Caki2 (cell line): ENCODE measurements around the gene DRICH1. TPM values are rescaled to one million over a fixed set of nuclear protein-coding genes. Genes with fewer than 3 reads are reported as not detected.
"Not testable (repeated sequence)": the region's sequence is repeated elsewhere in the genome, so short reads cannot be mapped to it uniquely, and the experiment has no call there.

ENCODE experiments used
- DNase-seq: peaks from one replicate; pipeline ENCODE4 v3.0.0-alpha.2; 2015; ENCODE audit warnings: low read depth
- in situ Hi-C: cut with HindIII; loops from 2 replicates; pipeline ENCODE4 v1.10.0; 2016; ENCODE audit warnings: low sequenced_read_pairs, low pct_unique_long_range_greater_than_20kb, mixed read lengths
- total RNA-seq: library from RNA; depleted of rRNA; stranded (reverse); fragments of >200 nt; shearing (Covaris generic); gene quantifications from 2 replicates; pipeline ENCODE4 v1.2.3, GENCODE V29; 2014; ENCODE audit warnings: low replicate concordance

Gene DRICH1
- total RNA-seq, 1 experiment from 2014 or later = not detected

DNA sequence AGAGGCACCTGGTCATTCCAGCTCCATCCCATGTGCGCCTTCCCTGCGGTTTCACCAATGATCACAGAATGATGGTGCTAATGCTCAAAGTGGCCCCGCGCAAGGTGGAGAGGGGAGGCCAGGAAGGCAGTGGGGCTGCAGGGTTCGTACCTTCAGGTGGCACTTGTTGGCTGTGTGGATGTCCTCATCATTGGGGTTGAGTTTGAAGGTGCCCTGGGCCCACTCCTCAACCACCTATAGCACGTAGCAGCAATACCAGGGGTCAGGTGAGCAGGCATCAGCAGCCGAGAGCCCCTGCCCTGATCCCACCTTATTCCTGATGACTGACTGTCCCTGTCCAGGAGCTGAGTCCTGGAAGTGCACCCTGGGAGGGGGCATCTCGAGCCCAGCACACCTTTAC is 20.6 kb upstream of the DRICH1 start:
- no peak for DNase-seq
- in situ Hi-C loops = no loop called here

DNA sequence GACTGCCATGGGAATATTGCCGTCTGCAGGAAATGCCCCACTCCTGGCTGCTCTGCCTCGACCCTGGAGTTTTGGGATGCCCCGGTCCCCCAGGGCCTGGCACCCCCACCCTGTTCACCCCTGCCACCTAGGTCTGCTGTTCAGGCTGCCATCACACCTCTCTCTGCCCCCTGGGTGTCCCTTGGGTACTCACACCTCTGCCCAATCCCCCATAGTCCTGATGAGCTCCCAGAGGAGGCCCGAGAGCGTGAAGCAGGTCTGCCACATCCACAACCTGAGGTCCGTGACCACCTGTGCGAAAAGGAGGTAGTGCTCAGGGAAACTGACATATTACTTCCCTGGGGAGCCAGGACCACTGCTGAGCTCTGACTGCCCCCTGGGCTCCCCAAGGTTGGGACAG is 20.2 kb upstream of the DRICH1 start:
- no peak for DNase-seq
- in situ Hi-C loops = no loop called here

- no peak for DNase-seq
- in situ Hi-C loops = no loop called here
Observed at GRCh38 chr22:23651676-23652075, 19.6 kb upstream of the DRICH1 start.

- in situ Hi-C loops = no loop called here
Observed at GRCh38 chr22:23649071-23649501, 17.0 kb upstream of the DRICH1 start.

GRCh38 chr22:23646526-23646925 is 14.4 kb upstream of the DRICH1 start:
- in situ Hi-C loops = not testable (repeated sequence)

More at GRCh38 chr22:23649071-23649501, 17.0 kb upstream of the DRICH1 start:
- no peak for DNase-seq

GRCh38 chr22:23640206-23640605 is 8.1 kb upstream of the DRICH1 start:
- DNase-seq, in situ Hi-C loops: not testable (repeated sequence)

More at GRCh38 chr22:23646526-23646925, 14.4 kb upstream of the DRICH1 start:
- not testable (repeated sequence) for DNase-seq

GRCh38 chr22:23639661-23640060 is 7.5 kb upstream of the DRICH1 start:
- in situ Hi-C loops = no loop called here
- no peak for DNase-seq

DNA sequence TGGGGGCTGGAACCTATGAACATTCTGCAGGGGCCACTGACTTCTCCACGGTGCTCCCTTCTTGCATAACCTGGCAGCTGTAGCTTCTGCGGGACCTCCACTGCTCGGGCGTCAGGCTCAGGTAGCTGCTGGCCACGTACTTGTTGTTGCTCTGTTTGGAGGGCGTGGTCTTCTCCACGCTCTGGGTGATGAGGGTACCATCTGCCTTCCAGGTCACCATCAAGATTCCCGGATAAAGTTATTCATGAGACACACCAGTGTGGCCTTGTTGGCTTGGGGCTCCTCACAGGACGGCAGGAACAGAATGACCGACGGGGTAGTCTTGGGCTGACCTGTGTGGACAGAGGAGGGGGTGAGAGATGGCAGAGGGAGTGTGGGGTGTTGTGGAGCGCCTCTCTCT is 6.5 kb upstream of the DRICH1 start:
- in situ Hi-C loops = no loop called here
- DNase-seq = no peak

GRCh38 chr22:23635291-23635690 is 3.2 kb upstream of the DRICH1 start:
- in situ Hi-C loops, DNase-seq: not testable (repeated sequence)

DNA sequence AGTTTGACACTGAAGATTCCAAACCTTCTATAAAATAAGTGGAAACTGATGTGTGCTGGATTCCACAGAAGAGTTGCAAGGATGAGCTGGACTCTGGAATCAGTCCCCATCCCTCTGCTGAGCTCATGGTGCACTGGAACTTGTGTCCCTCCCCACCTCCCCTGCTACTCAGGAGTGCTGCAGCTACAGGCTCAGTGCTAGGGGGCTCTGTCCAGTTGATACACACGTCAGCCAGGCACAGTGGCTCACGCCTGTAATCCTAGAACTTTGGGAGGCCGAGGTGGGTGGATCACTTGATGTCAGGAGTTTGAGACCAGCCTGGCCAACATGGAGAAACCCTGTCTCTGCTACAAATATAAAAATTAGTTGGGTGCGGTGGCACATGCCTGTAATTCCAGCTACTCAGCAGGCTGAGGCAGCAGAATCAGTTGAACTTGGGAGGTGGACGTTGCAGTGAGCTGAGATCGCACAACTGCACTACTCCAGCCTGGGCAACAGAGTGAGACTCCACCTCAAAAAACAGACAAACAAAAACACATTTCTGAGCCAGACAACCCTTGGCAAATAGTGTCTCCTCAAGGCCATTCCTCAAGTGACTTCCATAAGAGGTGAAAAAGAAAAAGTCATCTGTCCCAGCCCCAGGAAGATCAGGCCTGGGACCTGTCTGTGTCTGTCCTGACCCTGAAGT is 3.9 kb downstream of the DRICH1 start:
- DNase-seq, in situ Hi-C loops: not testable (repeated sequence)

GRCh38 chr22:23627401-23628055 is 4.6 kb downstream of the DRICH1 start:
- in situ Hi-C loops, DNase-seq: not testable (repeated sequence)

GRCh38 chr22:23626286-23626975 is 5.7 kb downstream of the DRICH1 start:
- DNase-seq = no peak
- in situ Hi-C loops = no loop called here

DNA sequence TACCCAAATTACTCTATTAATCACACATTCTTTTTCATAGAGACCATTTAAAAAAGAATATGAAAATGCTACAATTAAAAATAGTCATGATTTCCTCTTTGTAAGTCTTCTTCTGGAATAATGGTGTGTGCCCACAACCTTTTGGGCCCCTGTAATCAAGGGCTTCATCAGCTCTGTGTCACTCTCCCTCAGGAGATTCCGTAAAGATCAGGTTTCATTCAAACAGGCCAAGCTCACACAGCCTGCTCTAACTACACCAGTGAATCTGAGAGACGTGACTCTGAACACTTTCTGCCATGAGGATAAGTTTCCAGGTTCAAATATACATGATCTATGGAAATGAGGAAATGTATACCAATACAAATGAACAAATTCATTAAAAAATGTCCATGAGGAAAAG is 9.5 kb downstream of the DRICH1 start:
- in situ Hi-C loops = no loop called here
- no peak for DNase-seq

GRCh38 chr22:23621916-23622315 is 10.2 kb downstream of the DRICH1 start:
- in situ Hi-C loops, DNase-seq: not testable (repeated sequence)

DNA sequence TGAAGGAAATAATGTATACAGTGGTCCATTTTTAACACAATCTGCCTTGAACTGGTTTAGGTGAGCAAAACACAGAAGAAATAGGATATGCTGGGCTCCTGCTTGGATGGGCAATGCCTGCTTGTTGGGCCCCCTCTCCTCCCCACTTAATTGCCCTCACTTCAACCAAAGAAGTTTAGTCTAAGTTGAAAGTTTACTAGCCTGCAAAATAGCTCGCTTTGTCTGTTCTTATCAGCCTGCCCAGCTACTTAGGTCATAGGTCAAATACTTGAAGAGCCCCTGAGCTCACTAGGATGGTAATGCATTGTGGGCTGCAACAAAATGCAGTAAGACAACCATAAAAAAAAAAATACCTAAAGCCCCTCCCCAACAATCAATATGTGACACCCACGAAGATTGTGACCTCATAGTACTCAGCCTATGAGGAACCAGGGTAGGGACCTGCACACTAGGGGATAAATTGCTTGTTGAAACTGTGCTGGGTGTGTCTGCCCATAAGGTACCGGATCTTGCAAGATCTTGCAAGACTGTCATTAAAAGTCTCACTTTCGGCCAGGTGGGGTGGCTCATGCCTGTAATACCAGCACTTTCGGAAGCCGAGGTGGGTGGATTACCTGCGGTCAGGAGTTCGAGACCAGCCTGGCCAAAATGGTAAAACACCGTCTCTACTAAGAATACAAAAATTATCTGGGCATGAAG is 10.9 kb downstream of the DRICH1 start:
- in situ Hi-C loops = no loop called here
- no peak for DNase-seq

DNA sequence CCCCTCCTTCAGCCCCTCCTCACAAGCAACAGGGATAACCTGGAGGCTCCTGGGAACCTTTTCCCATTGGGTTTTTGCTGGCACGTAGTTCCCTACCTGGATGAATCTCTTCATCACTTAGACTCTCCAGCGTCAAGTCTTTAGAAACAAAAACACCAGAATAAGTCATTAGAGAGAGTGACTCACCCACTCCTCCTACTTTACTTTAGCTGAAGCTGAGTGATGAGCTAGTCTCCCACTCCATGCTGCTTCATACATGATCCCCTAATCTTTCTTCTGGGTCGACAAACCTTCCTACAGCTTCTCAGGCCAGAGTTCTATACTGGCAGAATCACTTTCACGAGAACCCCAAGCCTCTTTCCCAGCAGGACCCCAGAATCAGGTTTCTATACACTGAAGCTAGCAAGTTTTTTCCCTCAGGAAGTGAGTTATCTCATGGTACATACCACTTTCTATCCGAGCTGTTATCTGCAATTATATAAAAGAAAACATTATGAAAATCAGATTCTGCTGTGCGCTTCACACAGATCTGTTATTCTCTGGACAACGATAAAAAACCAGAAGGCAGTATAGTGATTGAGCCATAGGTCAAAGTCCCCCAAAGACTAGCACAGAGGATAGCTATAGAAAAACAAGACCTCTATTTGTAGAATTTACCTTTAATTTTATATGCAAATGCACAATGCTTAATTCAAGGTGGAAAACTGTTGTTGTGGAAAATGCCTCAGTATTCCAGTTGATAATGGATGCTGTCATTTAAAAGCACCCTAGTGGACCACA is 18.7 kb downstream of the DRICH1 start:
- in situ Hi-C loops = no loop called here
- no peak for DNase-seq

- in situ Hi-C loops = no loop called here
- no peak for DNase-seq
Observed at GRCh38 chr22:23609983-23610781, 21.9 kb downstream of the DRICH1 start.
